HCT116 (cell line): ENCODE measurements around the gene FAM151B.
"Not testable (repeated sequence)": the region's sequence is repeated elsewhere in the genome, so short reads cannot be mapped to it uniquely, and the experiment has no call there.

ENCODE experiments used
- CTCF ChIP-seq, 3 experiments: fragments of 200-600 bp in 1 of 3; sonication (generic) in 1 of 3; IDR thresholded peaks in 2 of 3; conservative IDR thresholded peaks in 1 of 3; 2 replicates each; pipeline ENCODE4 v1.5.1; 2012 to 2017; ENCODE audit warnings: low read depth in 2 of 3, low read length in 2 of 3, antibody characterized with exemption in 1 of 3, borderline replicate concordance in 1 of 3, control low read depth in 1 of 3, mild to moderate bottlenecking in 1 of 3, mixed read lengths in 1 of 3, mixed run types in 1 of 3, moderate library complexity in 1 of 3; ENCODE audit not compliant: insufficient read depth in 1 of 3
- EGR1 ChIP-seq: IDR thresholded peaks from 2 replicates; pipeline ENCODE4 v1.6.1; 2012; ENCODE audit warnings: low read depth
- ELF1 ChIP-seq: IDR thresholded peaks from 2 replicates; pipeline ENCODE4 v1.6.1; 2012; ENCODE audit warnings: low read depth, borderline replicate concordance
- EZH2 ChIP-seq: fragments of 200-600 bp; sonication (generic); IDR thresholded peaks from 2 replicates; pipeline ENCODE4 v1.6.1; 2017; ENCODE audit warnings: antibody characterized with exemption, mixed run types
- MAX ChIP-seq: IDR thresholded peaks from 2 replicates; pipeline ENCODE4 v1.6.1; 2012
- POLR2A ChIP-seq: IDR thresholded peaks from 2 replicates; pipeline ENCODE4 v1.7.0; 2011; ENCODE audit warnings: borderline replicate concordance; ENCODE audit not compliant: insufficient read depth, insufficient read length; ENCODE audit errors: extremely low read depth
- POLR2AphosphoS5 ChIP-seq: IDR thresholded peaks from 2 replicates; pipeline ENCODE4 v1.6.1; 2011; ENCODE audit warnings: mild to moderate bottlenecking, low read depth, low read length, moderate library complexity
- SP1 ChIP-seq: IDR thresholded peaks from 2 replicates; pipeline ENCODE4 v1.6.1; 2012; ENCODE audit warnings: low read depth
- YY1 ChIP-seq: IDR thresholded peaks from 2 replicates; pipeline ENCODE4 v1.6.1; 2011; ENCODE audit warnings: low read length, low read depth, moderate library complexity, mild to moderate bottlenecking; ENCODE audit not compliant: insufficient replicate concordance; ENCODE audit errors: extremely low read depth
- ZBTB33 ChIP-seq: IDR thresholded peaks from 2 replicates; pipeline ENCODE4 v1.6.1; 2011; ENCODE audit warnings: mild to moderate bottlenecking, low read length, moderate library complexity; ENCODE audit not compliant: insufficient replicate concordance; ENCODE audit errors: extremely low read depth

- not testable (repeated sequence) for TF ChIP-seq CTCF (IDR thresholded peaks at IDR 0.05 in 2 of 3, conservative IDR thresholded peaks at IDR 0.05 in 1 of 3; ENCODE audit: borderline replicate concordance in 1 of 3, insufficient read depth in 1 of 3, low read depth in 2 of 3, low read length in 2 of 3); EZH2; YY1; ZBTB33; ELF1; POLR2AphosphoS5; POLR2A; MAX; SP1; EGR1
Measured at GRCh38 chr5:80580291-80580690, 92.4 kb downstream of the FAM151B start.
